Osteoblast (primary cell): ENCODE data around the gene SCAMP2. TPM values are rescaled to one million over a fixed set of nuclear protein-coding genes. Genes with fewer than 3 reads are reported as not detected.

ENCODE experiments used
- DNase-seq: peaks from one replicate; pipeline ENCODE4 v3.0.0; 2011; ENCODE audit warnings: low spot score, mixed read lengths; ENCODE audit not compliant: insufficient read length; ENCODE audit errors: missing footprints
- H2AFZ ChIP-seq: 2 replicates; pipeline ENCODE4 v1.6.0; 2011; ENCODE audit warnings: mild to moderate bottlenecking, low read length
- H3K27ac ChIP-seq: 2 replicates; pipeline ENCODE4 v1.5.1; 2011; ENCODE audit warnings: mild to moderate bottlenecking, low read depth, low read length, moderate library complexity
- H3K27me3 ChIP-seq: 2 replicates; pipeline ENCODE4 v1.6.0; 2012; ENCODE audit warnings: mild to moderate bottlenecking, control low read depth, inconsistent platforms, low read length, moderate library complexity; ENCODE audit not compliant: insufficient read depth
- H3K36me3 ChIP-seq: 2 replicates; pipeline ENCODE4 v1.5.1; 2011; ENCODE audit warnings: mild to moderate bottlenecking, low read length, control low read depth, moderate library complexity; ENCODE audit not compliant: insufficient read depth
- H3K4me1 ChIP-seq: 2 replicates; pipeline ENCODE4 v1.5.1; 2011; ENCODE audit warnings: mild to moderate bottlenecking, low read length, control low read depth, moderate library complexity; ENCODE audit not compliant: insufficient read depth
- H3K4me2 ChIP-seq: 2 replicates; pipeline ENCODE4 v1.6.0; 2011; ENCODE audit warnings: mild to moderate bottlenecking, low read length; ENCODE audit not compliant: insufficient read depth
- H3K4me3 ChIP-seq: fragments of 200-600 bp; sonication (generic); 3 replicates; pipeline ENCODE4 v1.5.1; 2012; ENCODE audit warnings: mild to moderate bottlenecking, low read length, inconsistent platforms; ENCODE audit not compliant: insufficient read depth
- H3K79me2 ChIP-seq: 2 replicates; pipeline ENCODE4 v1.6.0; 2012; ENCODE audit warnings: mild to moderate bottlenecking, low read length, control low read depth, inconsistent platforms; ENCODE audit not compliant: insufficient read depth
- H3K9me3 ChIP-seq: 2 replicates; pipeline ENCODE4 v1.5.1; 2011; ENCODE audit warnings: low read depth, low read length, control low read depth
- H4K20me1 ChIP-seq: 2 replicates; pipeline ENCODE4 v1.6.0; 2012; ENCODE audit warnings: mild to moderate bottlenecking, low read length, control low read depth; ENCODE audit not compliant: insufficient read depth
- CTCF ChIP-seq: IDR thresholded peaks from 2 replicates; pipeline ENCODE4 v1.5.1; 2011; ENCODE audit warnings: mild to moderate bottlenecking, low read depth, low read length, moderate library complexity; ENCODE audit errors: extremely low read depth
- small RNA-seq: library from RNA; depleted of rRNA; stranded (forward); fragments of <200 nt; gene quantifications from one replicate; pipeline ENCODE3, GENCODE V24; 2012
- total RNA-seq: library from RNA; depleted of rRNA; stranded (reverse); fragments of >200 nt; gene quantifications from 2 replicates; pipeline ENCODE4 v1.2.3, GENCODE V29; 2012

The SCAMP2 gene
- total RNA-seq, 1 donor: 23.9 TPM

GRCh38 chr15:74795966-74796625, 77.1 kb downstream of the SCAMP2 start:
- no peak overlapping the region for H3K4me2 ChIP-seq
- peaks cover 67% of the 10 kb centered on the region for H4K20me1 ChIP-seq
- H3K4me3 ChIP-seq: no peak overlapping the region
- no peak for TF ChIP-seq CTCF
- peaks cover 15% of the 10 kb centered on the region for H3K36me3 ChIP-seq
- H3K27ac ChIP-seq: no peak overlapping the region
- no peak for DNase-seq
- no peak overlapping the region for H2AFZ ChIP-seq
- no peaks in the 10 kb centered on the region for H3K27me3 ChIP-seq
- peaks cover 12% of the 10 kb centered on the region for H3K4me1 ChIP-seq
- H3K79me2 ChIP-seq: peaks cover 86% of the 10 kb centered on the region
- H3K9me3 ChIP-seq: no peaks in the 10 kb centered on the region

- peaks cover 64% of the 10 kb centered on the region for H4K20me1 ChIP-seq
- no peak for TF ChIP-seq CTCF
- H3K4me2 ChIP-seq: no peak overlapping the region
- H3K9me3 ChIP-seq: no peaks in the 10 kb centered on the region
- H3K36me3 ChIP-seq: peaks cover 7% of the 10 kb centered on the region
- H3K79me2 ChIP-seq: peaks cover 96% of the 10 kb centered on the region
- H3K27me3 ChIP-seq: no peaks in the 10 kb centered on the region
- DNase-seq: no peak
- no peak overlapping the region for H3K4me3 ChIP-seq
- H3K27ac ChIP-seq: no peak overlapping the region
- peaks cover 22% of the 10 kb centered on the region for H3K4me1 ChIP-seq
- H2AFZ ChIP-seq: no peak overlapping the region
These were observed 78.2 kb downstream of the SCAMP2 start for GRCh38 chr15:74794970-74795349.

- Histone ChIP-seq H3K36me3 (peaks cover 4% of the 10 kb centered on the region), H3K4me3 (no peak overlapping the region), H3K4me1 (peaks cover 26% of the 10 kb centered on the region), H4K20me1 (peaks cover 64% of the 10 kb centered on the region), H3K27me3 (no peaks in the 10 kb centered on the region), H3K27ac (no peak overlapping the region), H3K79me2 (peaks cover 96% of the 10 kb centered on the region), H3K4me2 (no peak overlapping the region), H2AFZ (no peak overlapping the region), H3K9me3 (no peaks in the 10 kb centered on the region)
- TF ChIP-seq CTCF: no peak
- DNase-seq: peak; percentile 36
These were observed 78.8 kb downstream of the SCAMP2 start for GRCh38 chr15:74794248-74794969.

Small RNA genes within 50 kb of the gene (small RNA-seq; reads per million reads assigned to genes)
- not detected for gene CPLX3
- gene MIR6882: 1.6 reads per million, percentile 54 among the genes with 10 or more reads in this experiment

Other genes starting within 250 kb of the SCAMP2 start
- gene EDC3, start 177.3 kb downstream of the SCAMP2 start, total RNA-seq: 9.8 and 11.2 TPM in 2 replicates
- 0.36 TPM in 1 of 2 replicates, not detected in the other for gene CYP1A1, start 147.8 kb downstream of the SCAMP2 start, total RNA-seq
- not detected in 2 replicates for gene CYP1A2, start 124.5 kb downstream of the SCAMP2 start, total RNA-seq
- 30.6 and 31.5 TPM in 2 replicates for gene CSK, start 91.3 kb downstream of the SCAMP2 start, total RNA-seq
- gene LMAN1L, start 60.5 kb downstream of the SCAMP2 start, total RNA-seq: under 0.01 TPM in 1 of 2 replicates, not detected in the other
- gene CPLX3, start 46.7 kb downstream of the SCAMP2 start, total RNA-seq: not detected in 2 replicates
- gene ULK3, start 30.2 kb downstream of the SCAMP2 start, total RNA-seq: 19.4 and 21.4 TPM in 2 replicates
- gene MPI, start 16.7 kb upstream of the SCAMP2 start, total RNA-seq: 33.9 and 54.3 TPM in 2 replicates
- 36.6 and 46.3 TPM in 2 replicates for gene FAM219B, start 33.5 kb upstream of the SCAMP2 start, total RNA-seq
- 27.1 and 38.9 TPM in 2 replicates for gene COX5A, start 64.7 kb upstream of the SCAMP2 start, total RNA-seq
- gene RPP25, start 83.4 kb upstream of the SCAMP2 start, total RNA-seq: 6.2 and 6.9 TPM in 2 replicates
- 0.88 and 1.8 TPM in 2 replicates for gene SCAMP5, start 122.2 kb upstream of the SCAMP2 start, total RNA-seq
- gene PPCDC, start 150.2 kb upstream of the SCAMP2 start, total RNA-seq: 5.6 and 6.5 TPM in 2 replicates